Measurements from ENCODE around the gene GOSR2. TPM values are rescaled to one million over a fixed set of nuclear protein-coding genes. Genes with fewer than 3 reads are reported as not detected.
A peak's percentile ranks its signal among the peaks of the same experiment; 100 is the strongest.
"Not testable (repeated sequence)": the region's sequence is repeated elsewhere in the genome, so short reads cannot be mapped to it uniquely, and the experiment has no call there.

GOSR2 gene
- total RNA-seq, 1 experiment from 2014 or later = 28.7 TPM

- no peak for DNase-seq (ENCODE audit: low read depth)
Measured at GRCh38 chr17:46892192-46892703, 30.7 kb upstream of the GOSR2 start.

- no peak for DNase-seq (ENCODE audit: low read depth)
Measured at GRCh38 chr17:46894024-46894423, 28.9 kb upstream of the GOSR2 start.

DNA sequence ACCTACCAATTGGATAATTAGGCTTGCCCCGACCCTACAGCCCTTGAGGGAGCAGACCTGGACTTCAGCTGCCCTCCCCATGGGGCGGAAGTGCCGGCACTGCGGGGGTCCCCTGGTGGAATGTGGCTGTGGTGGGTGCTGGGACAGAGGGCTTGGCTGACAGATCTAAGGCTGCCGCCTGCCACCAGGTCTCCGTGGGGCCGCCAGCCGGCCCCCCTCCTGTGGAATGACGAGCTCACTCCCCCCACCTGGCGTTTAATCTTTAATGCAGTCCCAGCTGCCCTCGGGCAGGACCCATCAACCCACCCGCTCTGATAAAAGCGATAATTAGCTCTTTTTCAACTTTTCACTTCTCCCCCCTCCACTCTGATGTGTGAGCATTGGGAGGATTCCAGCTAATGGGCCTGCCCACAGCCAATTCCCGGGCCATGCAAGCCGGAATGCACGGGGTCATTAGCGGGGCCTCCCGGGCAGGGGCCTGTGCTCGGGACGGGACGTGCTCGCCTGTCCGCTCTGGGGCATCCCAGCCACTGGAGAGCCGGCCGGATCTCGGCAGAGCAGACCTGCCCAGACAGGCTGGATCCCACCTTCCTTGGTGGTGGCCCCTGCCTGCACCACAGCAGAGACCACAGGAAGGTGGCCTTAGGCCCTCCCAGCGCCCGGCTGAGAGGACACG, 28.3 kb upstream of the GOSR2 start:
- no peak for DNase-seq (ENCODE audit: low read depth)

GRCh38 chr17:46895171-46895570, 27.8 kb upstream of the GOSR2 start:
- DNase-seq (ENCODE audit: low read depth) = no peak

- DNase-seq (ENCODE audit: low read depth) = no peak
Measured at GRCh38 chr17:46896991-46897390, 26.0 kb upstream of the GOSR2 start.

DNA sequence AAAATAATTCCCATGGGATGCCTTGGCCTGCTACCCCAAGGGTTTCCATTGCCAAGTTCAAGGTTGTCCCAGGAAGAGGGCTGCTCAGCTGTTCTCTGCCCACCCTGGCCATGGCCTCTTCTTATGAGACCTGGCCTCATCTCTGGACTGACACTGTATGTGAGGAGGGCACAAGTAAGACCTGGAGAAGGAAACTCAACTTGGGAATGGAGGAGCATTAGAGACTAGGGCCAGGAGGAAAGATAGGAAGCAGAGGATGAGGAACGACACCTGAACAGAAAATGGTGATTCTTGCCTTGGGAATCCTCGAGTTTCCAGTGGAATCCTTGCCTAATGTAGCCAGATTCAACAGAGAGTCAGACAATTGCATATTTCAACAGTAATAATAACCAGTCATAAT, 24.6 kb upstream of the GOSR2 start:
- DNase-seq (ENCODE audit: low read depth) = no peak

GRCh38 chr17:46898860-46899259, 24.1 kb upstream of the GOSR2 start:
- DNase-seq (ENCODE audit: low read depth) = no peak

DNA sequence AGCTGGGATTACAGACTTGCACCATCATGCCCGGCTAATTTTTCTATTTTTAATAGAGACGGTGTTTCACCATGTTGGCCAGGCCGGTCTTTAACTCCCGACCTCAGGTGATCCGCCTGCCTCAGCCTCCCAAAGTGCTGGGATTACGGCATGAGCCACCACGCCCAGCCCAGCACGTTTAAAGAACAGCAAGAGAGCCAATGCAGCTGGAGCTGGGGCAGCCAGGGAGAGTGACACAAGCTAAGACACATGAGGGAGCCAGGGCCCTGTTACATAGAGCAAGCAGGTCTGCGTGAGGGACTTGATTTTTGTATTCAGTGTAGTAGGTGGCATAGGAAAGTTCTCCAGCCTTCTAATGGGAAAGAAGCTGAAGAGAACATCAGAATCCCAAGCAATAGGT, 21.7 kb upstream of the GOSR2 start:
- no peak for DNase-seq (ENCODE audit: low read depth)

GRCh38 chr17:46903762-46904672, 18.9 kb upstream of the GOSR2 start:
- DNase-seq (ENCODE audit: low read depth) = no peak

DNA sequence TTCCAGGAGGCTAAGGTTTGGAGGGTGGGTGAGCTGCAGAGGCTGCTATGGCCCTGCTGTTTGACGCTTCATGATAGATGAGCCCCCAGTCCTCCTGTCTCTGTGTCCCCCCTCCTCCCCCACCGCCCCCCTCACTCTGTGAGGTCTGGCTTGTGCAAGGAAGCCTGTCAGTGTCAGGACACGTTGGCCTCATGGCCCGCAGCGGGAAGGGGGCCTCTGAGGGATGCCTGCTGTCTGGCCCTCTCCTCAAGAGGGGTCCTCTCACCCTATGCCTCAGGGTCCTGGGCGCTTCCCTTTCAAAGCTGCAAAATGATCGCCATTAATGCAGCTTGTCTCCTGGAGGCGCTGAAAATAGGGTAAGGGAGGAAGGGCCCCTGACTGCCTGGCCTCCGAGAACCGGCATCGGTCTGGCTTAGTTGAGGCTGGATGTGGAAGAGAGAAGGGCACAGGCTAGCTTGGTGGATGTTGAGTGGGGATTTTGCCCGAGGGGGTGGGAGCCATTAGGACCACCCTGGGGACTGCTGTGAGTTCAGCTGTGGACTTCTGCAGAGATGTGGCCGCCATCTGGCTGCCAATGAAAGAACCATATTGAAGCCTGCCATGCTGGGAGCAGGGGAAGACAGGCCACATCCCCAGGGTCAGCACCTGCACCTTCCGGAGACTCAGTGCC, 14.8 kb upstream of the GOSR2 start:
- DNase-seq (ENCODE audit: low read depth) = no peak

GRCh38 chr17:46910179-46910927, 12.6 kb upstream of the GOSR2 start:
- no peak for DNase-seq (ENCODE audit: low read depth)

- no peak for DNase-seq (ENCODE audit: low read depth)
Measured at GRCh38 chr17:46911311-46911710, 11.6 kb upstream of the GOSR2 start.

DNA sequence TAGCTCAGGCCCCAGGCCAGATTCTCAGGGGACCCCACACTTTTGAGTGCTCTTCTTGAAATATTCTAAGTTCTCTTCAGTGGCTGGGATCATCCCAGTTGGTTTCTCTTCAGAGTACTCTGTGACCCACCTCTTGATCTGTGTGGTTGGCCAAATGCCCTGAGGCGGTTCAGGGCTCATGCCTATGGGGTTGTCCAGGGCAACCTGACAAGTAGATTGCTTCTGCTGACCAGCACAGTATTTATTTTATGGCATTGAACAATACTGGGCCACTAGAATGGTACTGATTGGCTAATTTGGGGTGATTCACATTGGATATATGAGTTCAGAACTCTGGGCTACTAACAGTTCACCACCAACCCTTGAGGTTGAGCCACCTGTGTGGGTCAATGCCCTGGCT, 7.4 kb upstream of the GOSR2 start:
- peak; percentile 4 for DNase-seq (ENCODE audit: low read depth)

GRCh38 chr17:46916211-46916610, 6.7 kb upstream of the GOSR2 start:
- DNase-seq (ENCODE audit: low read depth) = peak; percentile 5

DNA sequence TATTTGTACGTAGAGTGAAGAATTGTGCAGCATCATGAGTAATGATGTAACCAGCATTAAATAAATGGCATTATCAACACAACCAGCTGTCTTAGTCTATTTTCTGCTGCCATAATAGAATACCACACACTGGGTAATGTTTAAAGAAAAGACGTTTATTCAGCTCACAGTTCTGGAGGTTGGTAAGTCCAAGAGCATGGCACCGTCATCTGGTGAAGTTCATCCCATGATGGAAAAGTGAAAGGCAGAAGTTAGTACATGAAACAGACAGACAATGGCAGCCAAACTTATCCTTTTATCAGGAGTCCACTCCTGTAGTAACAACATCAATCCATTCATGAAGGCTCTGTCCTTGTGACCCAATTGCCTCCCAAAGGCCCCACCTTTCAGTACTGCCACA, 6.3 kb upstream of the GOSR2 start:
- DNase-seq (ENCODE audit: low read depth) = peak; percentile 5

DNA sequence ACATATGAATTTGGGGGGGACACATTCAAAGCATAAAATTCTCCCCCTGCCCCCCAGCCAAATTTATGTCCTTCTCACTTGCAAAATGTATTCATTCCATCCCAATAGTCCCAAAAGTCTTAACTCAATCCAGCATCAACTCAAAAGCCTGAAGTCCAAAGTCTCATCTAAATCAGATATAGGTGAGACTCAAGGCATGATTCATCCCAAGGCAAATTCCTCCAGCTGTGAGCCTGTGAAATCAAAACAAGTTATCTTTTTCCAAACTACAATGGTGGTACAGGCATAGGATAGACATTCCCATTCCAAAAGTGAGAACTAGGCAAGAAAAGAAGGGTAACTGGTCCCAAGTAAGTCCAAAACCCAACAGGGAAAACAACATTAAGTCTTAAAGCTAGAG, 5.9 kb upstream of the GOSR2 start:
- DNase-seq (ENCODE audit: low read depth) = no peak

- DNase-seq (ENCODE audit: low read depth) = no peak
Measured at GRCh38 chr17:46917516-46917915, 5.4 kb upstream of the GOSR2 start.

DNA sequence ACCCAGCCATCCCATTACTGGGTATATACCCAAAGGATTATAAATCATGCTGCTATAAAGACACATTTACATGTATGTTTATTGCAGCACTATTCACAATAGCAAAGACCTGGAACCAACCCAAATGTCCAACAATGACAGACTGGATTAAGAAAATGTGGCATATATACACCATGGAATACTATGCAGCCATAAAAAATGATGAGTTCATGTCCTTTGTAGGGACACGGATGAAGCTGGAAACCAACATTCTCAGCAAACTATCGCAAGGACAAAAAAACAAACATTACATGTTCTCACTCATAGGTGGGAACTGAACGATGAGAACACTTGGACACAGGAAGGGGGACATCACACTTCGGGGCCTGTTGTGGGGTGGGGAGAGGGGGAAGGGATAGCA, 998 bp upstream of the GOSR2 start:
- not testable (repeated sequence) for DNase-seq (ENCODE audit: low read depth)

- DNase-seq (ENCODE audit: low read depth) = no peak
Measured at GRCh38 chr17:46922487-46922803, 515 bp upstream of the GOSR2 start.

DNA sequence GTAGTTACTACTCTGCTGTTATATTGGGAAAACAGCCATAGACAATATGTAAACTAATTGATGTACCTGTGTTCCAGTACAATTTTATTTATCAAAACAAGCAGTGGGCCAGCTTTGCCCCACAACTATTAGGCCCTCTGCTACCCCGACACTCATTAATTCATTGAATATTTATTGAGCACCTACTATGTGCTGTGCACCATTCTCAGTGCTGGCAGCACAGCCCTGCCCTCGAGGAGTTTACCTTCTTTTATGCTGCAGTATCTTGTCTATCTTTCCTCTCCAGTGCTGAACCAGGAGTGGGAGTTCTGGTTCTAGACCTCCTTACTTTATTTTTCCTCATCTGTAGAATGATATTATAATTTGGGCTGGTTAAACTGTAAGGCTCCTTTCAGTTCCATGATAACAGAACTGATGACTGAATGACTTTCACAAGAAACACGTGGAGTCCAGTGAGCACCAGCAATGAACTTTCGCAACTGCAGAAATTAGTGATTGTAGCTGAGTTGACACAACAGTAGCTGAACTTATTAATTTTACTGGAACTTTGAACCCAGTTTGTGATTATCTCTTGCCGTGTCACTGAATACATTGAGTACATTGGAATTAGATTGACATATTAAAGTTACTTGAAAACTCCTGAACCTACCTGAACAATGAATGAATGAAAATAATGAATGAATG, 2.4 kb downstream of the GOSR2 start:
- no peak for DNase-seq (ENCODE audit: low read depth)

Measured in LHCN-M2 (cell line).